Lower leg skin (tissue), 4 donors: ENCODE measurements around the gene OR56A1. TPM values are rescaled to one million over a fixed set of nuclear protein-coding genes. Genes with fewer than 3 reads are reported as not detected.
"Not testable (repeated sequence)": the region's sequence is repeated elsewhere in the genome, so short reads cannot be mapped to it uniquely, and the experiment has no call there.

Experiments
- DNase-seq, 2 donors: peaks; one replicate each; pipeline ENCODE4 v3.0.0-alpha.2; 2019; ENCODE audit warnings: low spot score in 2 of 2
- H3K4me3 ChIP-seq: fragments of 200-600 bp; sonication (generic); 2 replicates; pipeline ENCODE4 v1.5.1; 2017; ENCODE audit warnings: mild to moderate bottlenecking, low read depth; ENCODE audit not compliant: poor library complexity, severe bottlenecking
- POLR2A ChIP-seq, 2 donors: fragments of 450-650 bp; IDR thresholded peaks; one replicate each; pipeline ENCODE4 v1.6.1; 2016 to 2017; ENCODE audit warnings: antibody characterized with exemption in 2 of 2, mild to moderate bottlenecking in 1 of 2, moderate library complexity in 1 of 2
- WGBS, 2 donors: methylation state at CpG; one replicate each; pipeline ENCODE4 v1.1.5; 2018; 5-methylcytosine and 5-hydroxymethylcytosine counted together
- intact Hi-C: fragments of 100-400 bp; cut with DNase I; formaldehyde crosslinking; loops from one replicate; pipeline ENCODE4 v1.15.0; 2023; ENCODE audit warnings: low total_unique reads
- total RNA-seq, 4 donors: library from RNA; depleted of rRNA; stranded (reverse); fragments of >200 nt; gene quantifications; one replicate each; pipeline ENCODE4 v1.1.0, GENCODE V29; 2016
- TF ChIP-seq, protein P1 (sequence below), 3 donors: fragments of 450-650 bp; IDR thresholded peaks; one replicate each; pipeline ENCODE4 v1.5.1; 2016; ENCODE audit warnings: antibody characterized with exemption in 3 of 3, mild to moderate bottlenecking in 3 of 3, moderate library complexity in 2 of 3

Gene OR56A1, protein sequence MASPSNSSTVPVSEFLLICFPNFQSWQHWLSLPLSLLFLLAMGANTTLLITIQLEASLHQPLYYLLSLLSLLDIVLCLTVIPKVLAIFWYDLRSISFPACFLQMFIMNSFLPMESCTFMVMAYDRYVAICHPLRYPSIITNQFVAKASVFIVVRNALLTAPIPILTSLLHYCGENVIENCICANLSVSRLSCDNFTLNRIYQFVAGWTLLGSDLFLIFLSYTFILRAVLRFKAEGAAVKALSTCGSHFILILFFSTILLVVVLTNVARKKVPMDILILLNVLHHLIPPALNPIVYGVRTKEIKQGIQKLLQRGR
- total RNA-seq = under 1 TPM in 3 of 4 donors, not detected in 1; 0.10 to 0.19 (median 0.12) TPM

DNA sequence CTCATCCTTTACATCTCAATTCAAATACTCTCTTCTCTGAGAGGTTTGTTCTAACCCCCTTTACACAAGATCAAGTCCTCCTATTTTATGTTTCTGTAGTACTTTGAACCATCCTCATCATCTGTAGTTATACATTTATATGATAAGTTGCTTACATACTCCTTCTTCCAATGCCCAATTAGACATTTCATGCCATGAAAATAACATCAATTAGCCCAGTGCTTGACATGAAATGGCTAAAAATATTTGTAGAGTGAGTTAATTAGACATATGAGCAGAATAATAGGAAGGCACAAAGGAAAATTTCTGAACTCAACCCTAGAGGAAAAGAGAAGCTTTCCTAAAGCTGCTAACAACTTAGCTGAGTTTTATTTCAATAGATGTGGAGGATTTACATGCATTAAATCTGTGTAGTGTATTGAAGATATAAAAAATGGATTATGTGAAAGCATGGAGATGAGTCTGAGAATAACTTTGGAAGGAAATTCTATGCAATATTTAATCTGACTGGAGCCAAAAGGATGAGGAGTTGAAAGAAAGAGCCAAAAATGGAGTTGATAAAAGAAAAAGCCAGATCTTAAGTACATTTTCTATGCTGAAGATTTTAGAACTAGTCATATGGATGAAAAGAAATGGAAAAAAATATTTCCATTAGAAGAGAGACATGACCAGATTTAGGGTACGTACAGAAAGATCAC, at the start of gene OR56A1:
Gene OR56A1 (minus strand): TSS at position 51 of the 698 bp plus-strand sequence. CDS start 3,066 bp downstream, outside the sequence.
- 69 to 77% methylated on average over 1 of the region's 1 CpG for WGBS, 2 donors
- H3K4me3 ChIP-seq = no peak within 1 kb of the TSS
- no peak for TF ChIP-seq POLR2A (IDR thresholded peaks at IDR 0.05)
- TF ChIP-seq, protein P1, sequence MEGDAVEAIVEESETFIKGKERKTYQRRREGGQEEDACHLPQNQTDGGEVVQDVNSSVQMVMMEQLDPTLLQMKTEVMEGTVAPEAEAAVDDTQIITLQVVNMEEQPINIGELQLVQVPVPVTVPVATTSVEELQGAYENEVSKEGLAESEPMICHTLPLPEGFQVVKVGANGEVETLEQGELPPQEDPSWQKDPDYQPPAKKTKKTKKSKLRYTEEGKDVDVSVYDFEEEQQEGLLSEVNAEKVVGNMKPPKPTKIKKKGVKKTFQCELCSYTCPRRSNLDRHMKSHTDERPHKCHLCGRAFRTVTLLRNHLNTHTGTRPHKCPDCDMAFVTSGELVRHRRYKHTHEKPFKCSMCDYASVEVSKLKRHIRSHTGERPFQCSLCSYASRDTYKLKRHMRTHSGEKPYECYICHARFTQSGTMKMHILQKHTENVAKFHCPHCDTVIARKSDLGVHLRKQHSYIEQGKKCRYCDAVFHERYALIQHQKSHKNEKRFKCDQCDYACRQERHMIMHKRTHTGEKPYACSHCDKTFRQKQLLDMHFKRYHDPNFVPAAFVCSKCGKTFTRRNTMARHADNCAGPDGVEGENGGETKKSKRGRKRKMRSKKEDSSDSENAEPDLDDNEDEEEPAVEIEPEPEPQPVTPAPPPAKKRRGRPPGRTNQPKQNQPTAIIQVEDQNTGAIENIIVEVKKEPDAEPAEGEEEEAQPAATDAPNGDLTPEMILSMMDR (IDR thresholded peaks at IDR 0.05) = no peak
- no peak for DNase-seq
- intact Hi-C loops = no loop called here

- 66 to 85% methylated on average over 4 of the region's 4 CpGs for WGBS, 2 donors
- intact Hi-C loops = no loop called here
- TF ChIP-seq, protein P1 (IDR thresholded peaks at IDR 0.05) = no peak
- no peak for TF ChIP-seq POLR2A (IDR thresholded peaks at IDR 0.05)
- no peak for DNase-seq
- H3K4me3 ChIP-seq = no peak overlapping the region
Observed at GRCh38 chr11:6079463-6079862, 48.9 kb upstream of the OR56A1 start.

DNA sequence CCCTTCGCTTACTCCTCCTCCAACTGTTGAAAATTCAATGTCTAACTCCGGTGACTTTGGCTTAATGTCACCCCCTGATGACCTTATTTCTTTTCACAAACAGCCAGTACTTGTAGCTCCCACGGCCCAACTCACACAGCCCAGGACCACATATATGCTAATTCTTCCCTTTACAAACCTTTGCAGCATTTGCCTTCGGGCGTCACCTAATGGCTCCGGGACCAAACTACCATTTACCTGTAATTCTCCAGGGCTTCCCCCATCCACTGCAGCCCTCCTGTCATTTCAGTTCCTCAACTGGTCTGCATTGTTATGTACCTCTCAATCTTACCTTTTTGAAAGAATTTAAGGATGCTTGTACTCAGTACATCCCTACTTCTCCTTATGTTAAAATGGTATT, 47.2 kb upstream of the OR56A1 start:
- WGBS, 2 donors = 81 to 91% methylated on average over 6 of the region's 6 CpGs
- no peak overlapping the region for H3K4me3 ChIP-seq
- no peak for DNase-seq
- TF ChIP-seq POLR2A (IDR thresholded peaks at IDR 0.05) = no peak
- intact Hi-C loops = no loop called here

- DNase-seq, H3K4me3 ChIP-seq, intact Hi-C loops: not testable (repeated sequence)
- WGBS, 2 donors = 63 to 87% methylated on average over 2 of the region's 2 CpGs
Observed at GRCh38 chr11:6076443-6076842, 45.9 kb upstream of the OR56A1 start.

- WGBS, 2 donors = 62 to 70% methylated on average over 4 of the region's 4 CpGs
Observed at GRCh38 chr11:6067502-6067901, 36.9 kb upstream of the OR56A1 start.

GRCh38 chr11:6062691-6063358, 32.3 kb upstream of the OR56A1 start:
- H3K4me3 ChIP-seq = no peak overlapping the region
- intact Hi-C loops = no loop called here
- no peak for DNase-seq
- TF ChIP-seq, protein P1 (IDR thresholded peaks at IDR 0.05) = no peak
- WGBS, 2 donors = 67 to 79% methylated on average over 5 of the region's 5 CpGs

More at GRCh38 chr11:6067502-6067901, 36.9 kb upstream of the OR56A1 start:
- TF ChIP-seq, protein P1 (IDR thresholded peaks at IDR 0.05) = no peak
- TF ChIP-seq POLR2A (IDR thresholded peaks at IDR 0.05) = no peak
- DNase-seq = no peak
- H3K4me3 ChIP-seq = no peak overlapping the region
- intact Hi-C loops = no loop called here
